Measurements from ENCODE around the gene SLC6A2.

- TF ChIP-seq EZH2 (optimal IDR thresholded peaks at IDR 0.05; ENCODE audit: low read depth, low read length) (no peak), CTCF (IDR thresholded peaks at IDR 0.05; ENCODE audit: low read length) (no peak), EZH2phosphoT487 (IDR thresholded peaks at IDR 0.05; ENCODE audit: low read length) (no peak)
Observed at GRCh38 chr16:55647343-55647742, 8.4 kb upstream of the SLC6A2 start.
